AG09319 (cell line): ENCODE results near the gene DUSP10.

Source experiments
- DNase-seq: peaks from one replicate; pipeline ENCODE4 v3.0.0-alpha.2; 2010; ENCODE audit warnings: low read depth; ENCODE audit errors: extremely low read depth
- CTCF ChIP-seq: IDR thresholded peaks from 2 replicates; pipeline ENCODE4 v1.5.1; 2011; ENCODE audit warnings: low read depth, mild to moderate bottlenecking, inconsistent platforms, low read length, moderate library complexity

The DUSP10 gene

DNA sequence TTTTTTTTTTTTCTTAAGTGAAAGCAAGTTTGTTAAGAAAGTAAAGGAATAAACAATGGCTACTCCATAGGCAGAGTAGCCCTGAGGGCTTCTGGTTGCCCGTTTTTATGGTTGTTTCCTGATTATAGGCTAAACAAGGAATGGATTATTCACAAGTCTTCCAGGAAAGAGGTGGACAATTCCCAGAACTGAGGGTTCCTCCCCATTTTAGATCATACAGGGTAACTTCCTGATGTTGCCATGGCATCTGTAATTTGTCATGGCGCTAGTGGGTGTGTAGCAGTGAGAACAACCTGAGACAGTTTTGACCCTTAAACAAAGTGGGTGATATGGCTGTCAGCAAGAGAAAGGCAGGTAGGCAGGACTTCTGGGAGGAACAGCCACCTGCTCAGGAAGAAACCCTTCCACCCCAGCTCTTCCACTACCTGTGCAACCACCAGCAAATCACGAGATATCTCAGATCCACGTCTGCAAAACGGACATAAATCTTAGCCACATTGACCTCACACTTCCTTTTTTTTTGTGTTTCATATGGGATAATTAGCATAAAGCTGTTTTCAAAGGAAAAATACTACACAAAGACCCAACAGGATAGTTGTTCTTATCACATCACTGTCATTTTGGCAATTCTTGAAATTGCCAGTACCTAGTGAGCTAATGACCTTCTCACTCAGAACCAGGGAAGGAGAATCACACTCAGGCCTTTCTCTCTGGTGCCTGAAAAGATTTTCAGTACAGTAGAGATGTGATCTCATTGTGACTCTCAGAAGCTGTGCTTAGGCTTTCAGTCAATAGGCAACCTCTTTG lies 34.8 kb upstream of the DUSP10 start:
- no peak for TF ChIP-seq CTCF
- no peak for DNase-seq

GRCh38 chr1:221775206-221775605 lies 33.3 kb upstream of the DUSP10 start:
- no peak for DNase-seq
- TF ChIP-seq CTCF, result no peak

DNA sequence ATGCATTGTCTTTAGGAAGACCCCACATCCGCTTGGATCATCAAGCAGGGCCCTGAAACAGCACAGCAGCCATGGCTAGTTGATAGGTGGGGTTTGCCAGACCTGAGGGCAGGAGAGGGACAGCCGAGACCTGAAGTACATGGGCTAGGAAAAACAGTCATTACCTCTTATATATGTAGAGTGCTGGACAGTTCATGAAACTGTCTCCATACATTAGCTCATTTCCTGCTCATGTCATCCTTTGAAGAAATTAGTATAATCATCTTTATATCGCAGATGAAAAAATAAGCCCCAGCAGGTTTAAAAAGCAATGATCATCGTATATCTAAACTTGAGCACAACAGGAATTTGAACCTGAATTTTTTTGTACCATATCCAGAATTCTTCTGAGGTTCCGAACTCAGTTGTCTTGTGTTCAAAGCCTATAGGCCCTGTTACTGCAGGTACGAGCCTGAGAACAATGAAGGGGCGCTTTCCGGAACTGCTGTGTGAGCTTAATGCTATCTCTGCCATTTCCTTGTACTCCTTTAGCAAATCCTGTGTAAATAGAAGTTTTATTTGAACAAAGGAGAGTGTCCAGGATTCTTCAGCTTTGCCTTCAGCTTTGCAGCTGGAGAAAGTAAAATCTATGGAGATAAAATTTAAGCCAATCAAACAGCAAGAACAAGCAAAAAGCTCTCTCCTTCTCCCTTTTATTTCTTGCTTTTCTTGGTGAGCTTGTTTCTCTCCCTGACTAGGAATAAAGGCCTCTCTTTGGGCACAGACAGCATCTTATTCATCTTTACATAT lies 32.4 kb upstream of the DUSP10 start:
- no peak for TF ChIP-seq CTCF

GRCh38 chr1:221773383-221773782 lies 31.5 kb upstream of the DUSP10 start:
- no peak for DNase-seq
- TF ChIP-seq CTCF, result no peak

More for the DNA sequence above, 32.4 kb upstream of the DUSP10 start:
- DNase-seq, result no peak

- TF ChIP-seq CTCF, result no peak
Measured at GRCh38 chr1:221772117-221772516, 30.2 kb upstream of the DUSP10 start.

GRCh38 chr1:221768444-221769066 lies 26.7 kb upstream of the DUSP10 start:
- TF ChIP-seq CTCF, result no peak
- DNase-seq, result no peak

More at GRCh38 chr1:221772117-221772516, 30.2 kb upstream of the DUSP10 start:
- DNase-seq, result peak; percentile 61
